Measurements from ENCODE around the gene IQCM.
"Not testable (repeated sequence)": the region's sequence is repeated elsewhere in the genome, so short reads cannot be mapped to it uniquely, and the experiment has no call there.

The IQCM gene

DNA sequence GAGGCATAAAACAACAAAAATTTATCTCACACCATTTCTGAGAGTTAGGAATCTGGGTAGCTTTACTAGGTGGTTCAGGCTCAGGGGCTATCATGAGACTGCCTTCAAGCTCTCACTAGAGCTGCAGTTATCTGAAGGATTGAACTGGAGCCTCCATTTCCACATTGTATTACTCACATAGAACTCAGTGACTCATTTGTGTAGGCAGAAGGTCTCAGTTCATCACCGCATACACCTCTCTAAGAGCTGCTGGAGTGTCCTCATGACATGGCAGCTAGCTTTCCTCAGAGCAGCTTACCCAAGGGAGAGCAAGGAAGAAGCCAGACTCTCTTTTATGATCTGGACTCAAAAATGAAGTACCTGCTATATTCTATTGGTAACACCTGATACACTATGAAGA, 389.2 kb downstream of the IQCM start:
- no peak for DNase-seq

DNA sequence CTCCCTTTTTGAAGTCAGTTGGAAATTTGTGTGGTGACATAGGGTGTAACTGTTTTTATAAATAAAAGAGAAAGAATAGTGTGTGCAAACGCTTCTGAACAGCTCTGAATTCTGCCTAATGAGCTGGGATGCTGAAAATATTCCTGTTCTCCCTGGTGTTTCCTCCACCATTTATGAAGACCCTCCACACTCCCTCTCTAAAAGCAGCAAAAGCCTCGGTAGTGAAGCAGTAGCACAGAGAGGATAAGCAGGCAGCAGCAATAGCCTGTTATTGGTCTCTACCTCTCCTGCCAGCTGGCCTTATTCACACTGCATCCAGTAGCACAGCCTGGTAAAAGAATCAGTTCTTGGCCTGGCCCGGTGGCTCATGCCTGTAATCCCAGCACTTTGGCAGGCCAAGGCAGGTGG, 406.1 kb downstream of the IQCM start:
- peak; percentile 50 for DNase-seq

DNA sequence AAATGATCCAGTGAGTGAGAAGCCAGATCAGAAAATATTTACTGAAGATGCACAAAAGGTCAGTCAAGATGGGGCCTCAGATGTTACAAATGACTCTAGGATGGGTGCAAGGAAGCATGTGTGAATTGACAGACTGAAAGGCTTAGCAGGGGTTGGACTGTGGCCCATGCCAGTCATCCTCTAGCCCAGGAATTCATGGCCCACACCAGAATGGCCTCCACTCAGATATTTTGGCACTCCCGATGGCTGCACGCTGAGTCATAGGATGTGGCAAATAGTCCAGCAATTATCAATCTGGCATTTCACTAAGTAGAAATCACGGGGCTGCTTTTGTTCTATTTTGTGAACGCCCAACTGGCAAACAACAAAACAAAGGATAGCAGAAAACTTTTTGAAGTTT, 406.5 kb downstream of the IQCM start:
- no peak for DNase-seq

DNA sequence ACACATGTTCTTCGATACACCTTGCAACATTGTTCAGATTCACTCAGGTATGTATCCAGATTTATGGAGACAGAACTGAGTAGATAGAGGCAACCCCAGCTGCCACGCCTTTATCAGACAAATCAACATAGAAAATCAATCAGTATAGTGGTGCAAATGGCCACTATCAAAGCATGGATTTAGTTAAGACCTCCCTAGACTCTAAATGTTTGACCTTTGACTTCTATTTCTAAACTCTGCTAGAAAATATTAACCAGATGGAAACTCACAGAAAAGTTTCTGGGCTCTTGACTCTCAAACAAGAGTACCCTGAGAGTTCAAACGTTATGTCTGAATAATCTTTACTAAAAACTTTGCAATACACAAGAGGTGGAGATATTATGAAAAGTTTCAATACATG, 411.5 kb downstream of the IQCM start:
- no peak for DNase-seq

DNA sequence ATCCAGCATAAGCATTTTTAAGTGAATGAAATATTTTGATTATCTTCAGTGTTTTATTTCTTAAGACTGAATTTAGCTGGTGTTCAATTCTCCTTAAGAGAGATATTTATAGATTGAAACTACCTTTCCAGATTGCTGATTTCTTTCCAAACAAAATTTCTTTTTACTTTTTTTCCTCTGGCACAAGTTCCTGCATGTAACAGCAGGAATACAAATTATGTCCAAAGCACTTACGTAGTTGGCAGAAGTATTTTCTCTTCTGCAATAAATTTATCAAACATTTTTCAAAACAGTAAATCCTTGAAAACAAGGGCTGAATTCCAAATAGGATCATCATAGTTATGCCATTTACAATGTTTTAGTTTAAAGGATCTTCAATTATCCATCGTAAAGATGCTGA, 412.6 kb downstream of the IQCM start:
- no peak for DNase-seq

DNA sequence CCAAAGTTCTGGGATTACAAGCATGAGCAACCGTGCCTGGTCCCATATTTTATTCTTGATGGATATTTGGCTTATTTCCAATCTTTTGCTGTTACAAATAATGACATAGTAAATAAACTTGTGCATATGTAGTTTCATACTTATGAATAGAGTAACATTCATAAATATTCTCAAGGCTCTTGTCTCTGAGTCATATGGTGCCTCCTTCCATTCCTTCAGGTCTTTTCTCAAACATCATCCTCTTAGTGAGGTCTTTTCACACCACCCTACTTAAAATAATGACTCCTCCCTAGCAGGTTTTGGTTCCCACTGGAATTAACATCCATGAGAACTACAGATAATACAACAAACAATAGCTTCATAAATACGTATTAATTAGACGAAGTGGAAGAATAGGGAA, 416.6 kb downstream of the IQCM start:
- no peak for DNase-seq

DNA sequence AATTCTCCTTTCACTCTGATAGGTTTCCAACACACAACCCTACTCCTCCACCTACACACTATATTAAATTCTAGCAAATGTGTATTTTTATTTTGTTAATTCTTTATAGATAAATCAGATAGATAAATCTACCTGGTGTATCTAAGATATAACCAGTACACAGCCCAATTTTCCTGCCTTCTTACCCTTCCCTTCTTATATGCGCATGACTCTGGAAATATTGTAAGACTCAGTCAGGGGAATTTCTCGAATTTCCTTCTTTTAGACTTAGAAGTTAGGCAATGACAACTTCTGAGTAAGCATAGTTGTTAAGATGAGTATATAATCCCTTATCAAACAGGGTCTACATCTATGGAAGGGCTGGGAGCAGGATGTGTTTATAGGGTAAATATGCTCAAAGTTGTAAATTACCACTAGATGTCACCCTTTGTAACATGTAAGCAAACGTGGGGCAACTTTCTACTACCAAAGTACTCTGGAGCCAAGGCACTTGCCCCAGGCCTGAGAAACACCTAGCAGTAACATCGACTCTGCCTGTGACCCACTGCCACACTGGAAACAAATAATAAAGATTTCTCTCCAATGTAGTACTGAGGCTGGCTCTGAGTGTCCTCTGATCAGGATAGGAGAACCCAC, 444.7 kb downstream of the IQCM start:
- no peak for DNase-seq

DNA sequence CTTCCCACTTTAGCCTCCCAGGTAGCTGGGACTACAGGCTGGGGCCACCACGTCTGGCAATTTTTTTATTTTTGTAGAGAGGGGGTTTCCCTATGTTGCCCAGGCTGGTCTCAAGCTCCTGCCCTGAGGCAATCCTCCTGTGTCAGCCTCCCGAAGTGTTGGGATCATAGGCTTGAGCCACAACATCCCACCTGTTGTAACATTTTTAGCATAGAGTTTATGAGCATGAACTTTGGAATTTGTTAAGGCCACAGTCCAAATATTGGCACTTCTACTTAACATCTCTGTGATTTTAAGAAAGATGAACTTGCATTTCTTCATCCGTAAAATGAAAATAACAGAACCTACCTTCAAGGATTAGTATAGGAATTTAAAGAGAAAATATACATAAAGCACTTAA, 445.6 kb downstream of the IQCM start:
- DNase-seq = no peak

DNA sequence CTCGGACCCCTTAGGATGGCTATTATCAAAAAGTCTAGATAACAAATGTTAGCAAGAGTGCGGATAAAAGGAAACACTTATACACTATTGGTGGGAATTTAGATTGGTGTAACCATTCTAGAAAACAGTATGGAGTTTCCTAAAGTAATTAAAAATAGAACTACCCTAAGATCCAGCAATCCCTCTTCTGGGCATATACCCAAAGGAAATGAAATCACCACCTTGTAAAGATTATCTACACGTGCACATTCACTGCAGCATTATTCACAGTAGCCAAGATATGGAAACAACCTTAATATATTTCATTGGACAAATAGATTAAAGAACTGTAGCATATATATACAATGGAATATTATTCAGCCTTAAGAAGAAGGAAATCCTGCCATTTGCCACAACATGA, 462.4 kb downstream of the IQCM start:
- DNase-seq = no peak

DNA sequence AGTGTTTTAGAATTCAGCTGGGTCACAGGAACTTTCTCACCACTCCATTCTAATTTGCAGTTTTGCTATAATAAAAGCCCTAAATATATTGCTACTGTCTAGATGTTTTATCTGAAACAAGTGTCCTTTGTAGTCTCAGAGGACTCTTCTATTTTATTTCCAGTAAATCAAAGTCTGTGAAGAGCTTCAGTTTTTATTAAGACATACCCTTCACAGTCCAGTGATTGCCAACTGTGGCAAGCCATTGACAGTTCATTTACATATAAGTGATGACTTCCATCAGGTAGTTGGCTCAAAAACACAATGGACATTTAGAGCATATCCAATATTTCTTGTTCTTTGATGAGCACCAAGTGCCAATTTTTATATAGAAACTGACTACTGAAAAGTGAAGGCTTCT, 466.1 kb downstream of the IQCM start:
- DNase-seq = no peak

DNA sequence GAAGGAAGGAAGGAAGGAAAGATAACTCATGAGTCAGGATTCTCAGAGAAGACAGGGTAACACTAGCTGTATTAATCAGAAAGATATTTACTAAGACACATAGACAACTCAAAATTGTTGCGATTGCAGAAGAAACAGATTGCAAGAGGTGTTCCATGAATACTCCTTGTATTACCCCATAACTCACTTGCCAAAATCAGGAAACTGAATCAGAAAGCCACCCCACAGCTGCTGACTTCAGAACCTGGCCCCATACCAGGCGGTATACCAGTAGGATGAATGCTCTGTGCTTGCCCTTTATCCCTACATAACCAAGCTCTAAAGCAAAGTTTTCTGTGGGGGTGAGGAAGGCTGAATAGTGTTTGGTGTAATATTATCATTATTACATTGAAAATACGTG, 468.5 kb downstream of the IQCM start:
- no peak for DNase-seq

DNA sequence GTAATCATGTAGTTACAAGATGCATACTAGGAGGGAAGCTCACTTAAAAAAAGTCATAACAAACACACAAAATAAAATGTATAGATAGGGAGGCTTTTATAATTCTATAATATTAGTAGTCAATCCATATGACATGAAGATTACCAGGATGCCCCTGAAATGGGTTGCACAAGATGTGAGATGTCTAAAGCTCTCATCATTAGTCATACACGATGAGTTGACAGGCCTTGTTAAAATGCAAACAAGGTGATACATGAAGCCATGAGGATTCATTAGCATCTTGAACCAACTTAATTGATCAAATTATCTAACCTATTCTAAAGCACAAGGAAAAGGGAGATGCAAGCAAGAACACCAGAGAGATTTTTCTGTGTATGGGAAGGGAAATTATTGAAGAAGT, 470.2 kb downstream of the IQCM start:
- DNase-seq = no peak

DNA sequence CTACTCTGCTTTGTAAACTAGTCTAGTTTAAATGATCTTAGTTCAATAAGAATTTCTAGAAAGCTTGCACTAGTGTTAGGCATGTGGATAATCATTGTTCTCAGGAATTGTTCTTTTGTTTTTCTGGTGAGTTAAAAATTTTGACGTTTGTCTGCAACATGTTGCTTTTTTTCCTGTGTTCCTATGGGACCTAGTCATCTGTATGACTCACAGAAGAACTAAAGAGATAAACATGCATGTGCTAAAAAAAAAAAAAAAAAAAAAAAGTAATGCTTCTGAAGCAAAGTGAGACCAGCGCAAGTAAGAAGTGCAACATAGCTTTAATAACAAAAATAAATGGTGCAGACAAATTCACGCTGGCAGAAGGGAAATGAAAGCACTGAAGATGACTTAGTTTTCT, 471.2 kb downstream of the IQCM start:
- no peak for DNase-seq

DNA sequence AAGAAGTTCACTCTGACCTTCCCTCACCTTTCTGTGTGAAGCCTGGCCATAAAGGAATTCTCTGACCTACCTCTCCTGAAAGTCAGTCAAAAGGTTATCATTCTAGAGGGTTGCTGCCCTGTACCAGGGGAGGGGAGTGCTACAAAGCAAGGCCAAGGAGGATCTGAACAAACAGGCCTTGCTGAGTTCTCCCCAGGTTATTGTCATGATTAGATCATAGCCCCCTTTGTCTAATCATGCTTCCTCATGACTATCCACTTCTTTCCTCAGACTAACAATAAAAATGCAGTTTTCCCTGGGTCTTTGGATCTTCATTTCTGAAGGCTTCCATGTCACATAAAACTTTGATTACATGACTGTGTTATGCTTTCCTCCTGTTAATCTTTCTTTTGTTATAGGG, 472.0 kb downstream of the IQCM start:
- DNase-seq = no peak

DNA sequence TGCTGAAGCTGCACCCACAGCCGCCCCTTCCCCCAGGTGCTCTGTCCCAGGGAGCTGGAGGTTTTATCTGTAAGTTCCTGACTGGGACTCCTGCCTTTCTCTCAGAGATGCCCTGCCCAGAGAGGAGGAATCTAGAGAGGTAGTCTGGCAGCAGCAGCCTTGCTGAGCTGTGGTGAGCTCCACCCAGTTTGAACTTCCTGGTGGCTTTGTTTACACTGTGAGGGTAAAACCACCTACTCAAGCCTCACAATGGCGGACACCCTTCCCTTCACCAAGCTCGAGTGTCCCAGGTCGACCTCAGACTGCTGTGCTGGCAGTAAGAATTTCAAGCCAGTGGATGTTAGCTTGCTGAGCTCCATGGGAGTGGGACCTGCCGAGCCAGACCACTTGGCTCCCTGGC, 474.5 kb downstream of the IQCM start:
- not testable (repeated sequence) for DNase-seq

DNA sequence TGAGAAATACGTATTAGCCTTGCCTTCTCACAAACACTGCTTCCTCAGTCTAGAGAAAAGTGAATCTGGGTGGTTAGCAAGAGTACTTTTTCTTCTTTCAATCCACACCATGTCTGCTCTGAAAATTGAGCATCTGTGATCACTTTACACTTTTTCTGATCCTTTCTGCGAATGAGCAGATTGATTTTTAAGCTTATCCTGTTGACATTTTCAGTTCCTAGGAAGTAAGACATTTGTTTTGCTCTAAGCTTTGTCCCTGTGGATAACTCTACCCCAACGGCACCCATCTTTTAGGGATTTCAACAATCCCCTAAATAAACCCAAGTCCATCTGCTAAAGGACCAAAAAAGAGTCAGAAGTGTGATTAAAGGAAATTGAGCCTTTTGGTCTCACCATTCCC, 487.5 kb downstream of the IQCM start:
- DNase-seq = no peak

DNA sequence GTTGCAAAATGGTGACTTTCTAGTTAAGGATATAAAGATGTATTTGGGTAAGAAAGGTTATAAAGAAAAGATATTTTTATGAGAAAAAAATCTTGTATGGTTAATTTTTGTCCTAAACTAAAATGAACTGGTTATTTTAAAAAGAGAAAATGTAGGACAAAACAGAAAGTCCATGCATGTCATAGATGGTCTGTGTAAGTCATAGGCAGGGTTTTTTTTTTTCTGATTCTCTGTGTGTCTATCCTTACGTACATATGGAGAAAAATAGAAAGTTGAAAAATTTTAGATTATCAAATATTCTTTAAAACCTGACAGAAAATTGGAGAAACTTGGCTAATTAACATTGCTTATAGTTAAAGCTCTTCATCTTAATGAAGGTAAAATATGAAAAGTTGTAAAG, 493.4 kb downstream of the IQCM start:
- DNase-seq = no peak

DNA sequence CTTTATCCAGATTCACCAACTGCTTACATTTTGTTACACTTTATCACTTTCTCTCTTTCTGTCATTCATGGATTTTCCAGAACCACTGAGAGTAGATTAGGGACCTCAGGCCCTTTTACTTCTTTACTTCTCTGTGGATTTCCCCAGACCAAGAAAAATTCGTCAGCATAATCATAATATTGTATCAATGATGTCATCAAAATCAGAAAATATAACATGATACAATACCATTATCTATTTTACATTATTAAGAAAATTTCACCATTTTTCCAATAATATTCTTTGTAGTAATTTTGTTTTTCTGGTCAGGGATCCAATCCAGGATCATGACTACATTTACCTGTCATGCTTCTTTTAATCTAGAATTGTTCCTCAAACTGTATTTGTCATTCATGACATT, 494.2 kb downstream of the IQCM start:
- DNase-seq = no peak

DNA sequence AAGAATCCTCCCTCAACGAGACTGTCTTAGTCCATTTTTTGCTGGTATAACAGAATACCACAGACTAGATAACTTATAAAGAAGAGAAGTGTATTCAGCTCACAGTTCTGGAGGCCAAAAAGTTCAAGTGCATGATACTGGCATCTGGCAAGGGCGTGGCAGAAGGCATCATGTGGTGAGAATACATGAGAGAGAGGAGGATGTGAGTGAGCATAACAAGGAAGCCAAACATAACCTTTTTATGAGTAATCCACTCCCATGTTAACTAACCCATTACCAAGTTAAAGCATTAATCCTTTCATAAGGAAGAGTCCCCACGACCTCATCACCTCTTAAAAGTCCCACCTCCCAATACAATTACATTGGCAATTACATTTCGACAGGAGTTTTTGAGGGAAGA, 504.6 kb downstream of the IQCM start:
- DNase-seq = no peak

DNA sequence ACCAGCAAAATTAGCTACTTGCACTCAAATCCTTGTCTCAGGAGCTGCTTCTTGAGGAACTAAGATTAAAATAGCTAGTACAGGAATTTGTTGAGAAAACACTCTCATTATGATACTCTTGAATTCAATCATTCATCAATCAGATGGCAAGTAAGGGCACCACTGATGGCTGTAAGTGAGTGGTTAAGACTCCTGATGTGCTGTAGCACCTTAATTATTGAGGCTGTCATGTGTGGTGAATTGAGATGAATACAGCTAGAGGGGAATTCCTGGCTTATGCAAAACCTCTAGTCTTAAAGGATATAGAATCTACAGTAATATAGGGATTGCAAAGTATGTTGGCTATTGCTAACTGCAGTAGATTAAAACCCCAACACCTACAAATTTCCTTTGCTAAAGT, 509.1 kb downstream of the IQCM start:
- DNase-seq = no peak
